B cell (primary cell): Measurements from ENCODE around the gene GNAL.

Experiments used
- EZH2 ChIP-seq: IDR thresholded peaks from 2 replicates; pipeline ENCODE4 v1.6.1; 2012; ENCODE audit warnings: borderline replicate concordance, low read depth, mild to moderate bottlenecking, moderate library complexity, low read length; ENCODE audit not compliant: insufficient read depth, poor library complexity, severe bottlenecking
- TF ChIP-seq, protein P1 (sequence below): fragments of 200-600 bp; IDR thresholded peaks from one replicate; pipeline ENCODE4 v1.8.0; 2022; ENCODE audit warnings: antibody characterized with exemption, mild to moderate bottlenecking

GRCh38 chr18:11700876-11701275 lies 11.8 kb downstream of the GNAL start:
- TF ChIP-seq, protein P1, sequence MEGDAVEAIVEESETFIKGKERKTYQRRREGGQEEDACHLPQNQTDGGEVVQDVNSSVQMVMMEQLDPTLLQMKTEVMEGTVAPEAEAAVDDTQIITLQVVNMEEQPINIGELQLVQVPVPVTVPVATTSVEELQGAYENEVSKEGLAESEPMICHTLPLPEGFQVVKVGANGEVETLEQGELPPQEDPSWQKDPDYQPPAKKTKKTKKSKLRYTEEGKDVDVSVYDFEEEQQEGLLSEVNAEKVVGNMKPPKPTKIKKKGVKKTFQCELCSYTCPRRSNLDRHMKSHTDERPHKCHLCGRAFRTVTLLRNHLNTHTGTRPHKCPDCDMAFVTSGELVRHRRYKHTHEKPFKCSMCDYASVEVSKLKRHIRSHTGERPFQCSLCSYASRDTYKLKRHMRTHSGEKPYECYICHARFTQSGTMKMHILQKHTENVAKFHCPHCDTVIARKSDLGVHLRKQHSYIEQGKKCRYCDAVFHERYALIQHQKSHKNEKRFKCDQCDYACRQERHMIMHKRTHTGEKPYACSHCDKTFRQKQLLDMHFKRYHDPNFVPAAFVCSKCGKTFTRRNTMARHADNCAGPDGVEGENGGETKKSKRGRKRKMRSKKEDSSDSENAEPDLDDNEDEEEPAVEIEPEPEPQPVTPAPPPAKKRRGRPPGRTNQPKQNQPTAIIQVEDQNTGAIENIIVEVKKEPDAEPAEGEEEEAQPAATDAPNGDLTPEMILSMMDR: no peak
- TF ChIP-seq EZH2: no peak
